Measurements from ENCODE around the gene SOX21.
"Not testable (repeated sequence)": the region's sequence is repeated elsewhere in the genome, so short reads cannot be mapped to it uniquely, and the experiment has no call there.

DNA sequence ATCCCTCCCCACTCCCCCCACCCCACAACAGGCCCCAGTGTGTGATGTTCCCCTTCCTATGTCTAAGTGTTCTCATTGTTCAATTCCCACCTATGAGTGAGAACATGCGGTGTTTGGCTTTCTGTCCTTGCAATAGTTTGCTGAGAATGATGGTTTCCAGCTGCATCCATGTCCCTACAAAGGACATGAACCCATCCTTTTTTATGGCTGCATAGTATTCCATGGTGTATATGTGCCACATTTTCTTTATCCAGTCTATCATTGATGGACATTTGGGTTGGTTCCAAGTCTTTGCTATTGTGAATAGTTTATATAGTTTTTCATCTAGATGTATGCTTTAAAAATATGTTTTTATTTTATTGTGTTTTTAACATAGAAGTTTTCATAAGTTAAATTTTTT is 6.4 kb upstream of the SOX21 start:
- not testable (repeated sequence) for TF ChIP-seq POLR2A, POLR2AphosphoS5 (IDR thresholded peaks at IDR 0.05)
- TF ChIP-seq, protein P1, sequence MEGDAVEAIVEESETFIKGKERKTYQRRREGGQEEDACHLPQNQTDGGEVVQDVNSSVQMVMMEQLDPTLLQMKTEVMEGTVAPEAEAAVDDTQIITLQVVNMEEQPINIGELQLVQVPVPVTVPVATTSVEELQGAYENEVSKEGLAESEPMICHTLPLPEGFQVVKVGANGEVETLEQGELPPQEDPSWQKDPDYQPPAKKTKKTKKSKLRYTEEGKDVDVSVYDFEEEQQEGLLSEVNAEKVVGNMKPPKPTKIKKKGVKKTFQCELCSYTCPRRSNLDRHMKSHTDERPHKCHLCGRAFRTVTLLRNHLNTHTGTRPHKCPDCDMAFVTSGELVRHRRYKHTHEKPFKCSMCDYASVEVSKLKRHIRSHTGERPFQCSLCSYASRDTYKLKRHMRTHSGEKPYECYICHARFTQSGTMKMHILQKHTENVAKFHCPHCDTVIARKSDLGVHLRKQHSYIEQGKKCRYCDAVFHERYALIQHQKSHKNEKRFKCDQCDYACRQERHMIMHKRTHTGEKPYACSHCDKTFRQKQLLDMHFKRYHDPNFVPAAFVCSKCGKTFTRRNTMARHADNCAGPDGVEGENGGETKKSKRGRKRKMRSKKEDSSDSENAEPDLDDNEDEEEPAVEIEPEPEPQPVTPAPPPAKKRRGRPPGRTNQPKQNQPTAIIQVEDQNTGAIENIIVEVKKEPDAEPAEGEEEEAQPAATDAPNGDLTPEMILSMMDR (IDR thresholded peaks at IDR 0.05): not testable (repeated sequence)

Measured in breast epithelium (tissue), 3 donors.